ENCODE results near the gene HIRA.

Gene HIRA

GRCh38 chr22:19355413-19356157 lies 75.9 kb downstream of the HIRA start:
- H3K36me3 ChIP-seq (ENCODE audit: control insufficient read depth in 4 of 4, insufficient read depth in 4 of 4, low read length in 3 of 4) = peaks cover 18 to 95% (median 74%) of the 10 kb centered on the region in 4 experiments
- 97% methylated on average over 6 of the region's 7 CpGs for WGBS (ENCODE audit: insufficient coverage)
- POLR2A ChIA-PET = no interaction called here

DNA sequence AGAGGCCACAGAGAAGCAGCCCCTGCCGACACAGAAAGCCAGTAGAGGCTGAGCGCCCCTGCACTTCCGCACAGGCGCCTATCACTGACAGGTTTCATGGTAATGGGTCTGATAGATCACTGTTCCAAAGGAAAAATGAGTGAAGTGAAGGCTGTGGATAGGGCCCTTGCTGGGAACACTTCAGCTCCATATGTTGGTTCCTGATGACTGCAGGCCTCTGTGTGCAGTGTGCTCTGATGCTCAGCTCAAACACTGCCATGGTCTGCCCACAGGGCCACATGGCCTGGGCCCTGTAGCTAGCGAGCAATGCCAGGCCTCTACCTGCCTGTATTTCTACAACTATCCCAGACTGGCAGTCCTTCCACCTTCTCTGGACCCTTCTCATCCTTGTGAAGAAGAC lies 77.3 kb downstream of the HIRA start:
- peaks cover 21 to 94% (median 73%) of the 10 kb centered on the region in 4 experiments for H3K36me3 ChIP-seq (ENCODE audit: control insufficient read depth in 4 of 4, insufficient read depth in 4 of 4, low read length in 3 of 4)
- ChIA-PET POLR2A (no interaction called here), CTCF (interaction anchor here (1.7 kb wide), 1 partner anchor 11 kb away, joined by 6 read pairs; no protein-coding TSS in a partner anchor)
- WGBS (ENCODE audit: insufficient coverage) = 96% methylated on average over 5 of the region's 5 CpGs
- H3K27ac ChIP-seq (ENCODE audit: insufficient read depth in 1 of 2, low read depth in 1 of 2, low read length in 2 of 2, poor library complexity in 1 of 2, severe bottlenecking in 2 of 2) = no peak overlapping the region
- H3K4me3 ChIP-seq (ENCODE audit: control insufficient read depth in 1 of 7, extremely low read depth in 1 of 7, insufficient read depth in 4 of 7, low read depth in 2 of 7, low read length in 6 of 7) = no peak overlapping the region
- H3K9me3 ChIP-seq (ENCODE audit: control extremely low read depth in 1 of 5, control insufficient read depth in 4 of 5, insufficient read depth in 2 of 5, low read depth in 1 of 5, low read length in 4 of 5) = no peaks in the 10 kb centered on the region
- H3K4me1 ChIP-seq (ENCODE audit: control extremely low read depth in 1 of 4, control insufficient read depth in 4 of 4, insufficient read depth in 4 of 4, low read length in 3 of 4) = no peaks in the 10 kb centered on the region
- H3K27me3 ChIP-seq (replicated peaks in 2 of 5; ENCODE audit: control insufficient read depth in 4 of 5, insufficient read depth in 5 of 5, low read length in 4 of 5) = no peaks in the 10 kb centered on the region
- no peak for DNase-seq

More at GRCh38 chr22:19355413-19356157, 75.9 kb downstream of the HIRA start:
- no peak overlapping the region for H3K27ac ChIP-seq (ENCODE audit: insufficient read depth in 1 of 2, low read depth in 1 of 2, low read length in 2 of 2, poor library complexity in 1 of 2, severe bottlenecking in 2 of 2)
- no peaks in the 10 kb centered on the region for H3K9me3 ChIP-seq (ENCODE audit: control extremely low read depth in 1 of 5, control insufficient read depth in 4 of 5, insufficient read depth in 2 of 5, low read depth in 1 of 5, low read length in 4 of 5)
- DNase-seq = no peak
- H3K27me3 ChIP-seq (replicated peaks in 2 of 5; ENCODE audit: control insufficient read depth in 4 of 5, insufficient read depth in 5 of 5, low read length in 4 of 5) = no peaks in the 10 kb centered on the region
- no peak overlapping the region for H3K4me3 ChIP-seq (ENCODE audit: control insufficient read depth in 1 of 7, extremely low read depth in 1 of 7, insufficient read depth in 4 of 7, low read depth in 2 of 7, low read length in 6 of 7)
- CTCF ChIA-PET = no interaction called here
- no peaks in the 10 kb centered on the region for H3K4me1 ChIP-seq (ENCODE audit: control extremely low read depth in 1 of 4, control insufficient read depth in 4 of 4, insufficient read depth in 4 of 4, low read length in 3 of 4)

DNA sequence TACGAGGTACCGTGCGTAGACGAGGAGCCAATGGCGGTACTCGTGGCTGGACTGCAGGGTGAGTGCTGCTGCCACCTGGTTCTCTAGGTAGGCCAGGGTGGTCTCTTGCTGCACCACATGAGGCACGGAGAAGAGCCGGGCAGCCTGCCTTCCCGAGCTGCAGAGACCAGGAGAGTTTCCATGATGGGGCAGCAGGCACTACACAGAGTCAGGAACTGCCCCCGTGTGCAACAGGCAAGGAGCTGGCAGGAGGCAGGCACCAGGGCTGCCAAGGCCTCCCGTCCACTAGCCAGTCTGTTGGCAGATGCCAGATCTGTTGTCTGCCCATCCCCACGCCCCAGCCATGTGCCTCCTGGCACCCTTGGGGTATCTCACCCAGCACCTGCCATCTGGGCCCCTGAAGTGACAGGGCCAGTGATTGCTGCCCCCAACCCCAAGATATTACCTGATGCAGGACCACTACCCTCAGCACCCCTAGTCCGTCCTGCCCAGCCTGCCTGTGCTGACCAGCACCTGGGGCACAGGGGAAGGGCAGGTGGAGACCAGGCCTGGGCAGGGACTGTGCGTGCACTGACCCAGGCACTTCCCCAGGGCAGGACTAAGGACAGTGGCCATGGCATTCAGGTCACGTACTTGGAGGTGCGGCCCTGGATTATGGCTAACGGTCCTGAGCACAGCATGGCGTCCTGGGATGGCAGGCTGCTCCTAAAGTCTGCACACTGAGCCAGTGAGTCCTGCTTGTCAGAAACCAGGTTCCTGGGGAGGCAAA lies 78.0 kb downstream of the HIRA start:
- CTCF ChIA-PET = interaction anchor here (1.7 kb wide), 1 partner anchor 12 kb away, joined by 6 read pairs; no protein-coding TSS in a partner anchor
- DNase-seq = no peak
- H3K27ac ChIP-seq (ENCODE audit: insufficient read depth in 1 of 2, low read depth in 1 of 2, low read length in 2 of 2, poor library complexity in 1 of 2, severe bottlenecking in 2 of 2) = no peak overlapping the region
- H3K4me3 ChIP-seq (ENCODE audit: control insufficient read depth in 1 of 7, extremely low read depth in 1 of 7, insufficient read depth in 4 of 7, low read depth in 2 of 7, low read length in 6 of 7) = no peak overlapping the region
- H3K9me3 ChIP-seq (ENCODE audit: control extremely low read depth in 1 of 5, control insufficient read depth in 4 of 5, insufficient read depth in 2 of 5, low read depth in 1 of 5, low read length in 4 of 5) = no peaks in the 10 kb centered on the region
- H3K36me3 ChIP-seq (ENCODE audit: control insufficient read depth in 4 of 4, insufficient read depth in 4 of 4, low read length in 3 of 4) = peaks cover 18 to 88% (median 68%) of the 10 kb centered on the region in 4 experiments
- POLR2A ChIA-PET = no interaction called here
- H3K4me1 ChIP-seq (ENCODE audit: control extremely low read depth in 1 of 4, control insufficient read depth in 4 of 4, insufficient read depth in 4 of 4, low read length in 3 of 4) = no peaks in the 10 kb centered on the region
- WGBS (ENCODE audit: insufficient coverage) = 98% methylated on average over 17 of the region's 18 CpGs
- H3K27me3 ChIP-seq (replicated peaks in 2 of 5; ENCODE audit: control insufficient read depth in 4 of 5, insufficient read depth in 5 of 5, low read length in 4 of 5) = no peaks in the 10 kb centered on the region

DNA sequence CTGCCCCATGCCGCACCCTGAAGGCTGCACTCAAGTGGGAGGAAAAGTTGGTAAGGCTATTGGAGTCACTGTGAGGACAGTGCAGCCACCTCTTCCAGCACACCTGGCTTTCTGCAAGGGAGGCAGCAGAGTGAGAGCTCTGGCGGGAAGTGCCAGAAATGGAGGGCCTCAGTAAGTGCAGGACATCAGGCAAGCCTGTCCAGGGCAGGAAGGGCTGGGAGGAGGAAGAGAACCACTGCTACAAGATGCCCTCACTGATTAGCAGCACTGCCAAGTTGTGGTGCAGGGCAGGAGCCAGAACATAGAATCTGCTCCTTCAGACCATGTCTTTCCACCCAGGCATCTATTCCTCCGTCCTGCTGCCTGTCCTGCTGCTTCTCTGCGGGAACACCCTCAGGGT lies 78.8 kb downstream of the HIRA start:
- POLR2A ChIA-PET = no interaction called here
- H3K36me3 ChIP-seq (ENCODE audit: control insufficient read depth in 4 of 4, insufficient read depth in 4 of 4, low read length in 3 of 4) = peaks cover 18 to 83% (median 64%) of the 10 kb centered on the region in 4 experiments

GRCh38 chr22:19352217-19352616 lies 79.3 kb downstream of the HIRA start:
- CTCF ChIA-PET = no interaction called here
- H3K4me1 ChIP-seq (ENCODE audit: control extremely low read depth in 1 of 4, control insufficient read depth in 4 of 4, insufficient read depth in 4 of 4, low read length in 3 of 4) = no peaks in the 10 kb centered on the region
- 93% methylated on average over 3 of the region's 6 CpGs for WGBS (ENCODE audit: insufficient coverage)
- no peak for DNase-seq
- no peak overlapping the region for H3K27ac ChIP-seq (ENCODE audit: insufficient read depth in 1 of 2, low read depth in 1 of 2, low read length in 2 of 2, poor library complexity in 1 of 2, severe bottlenecking in 2 of 2)
- POLR2A ChIA-PET = no interaction called here
- H3K36me3 ChIP-seq (ENCODE audit: control insufficient read depth in 4 of 4, insufficient read depth in 4 of 4, low read length in 3 of 4) = peaks cover 18 to 81% (median 62%) of the 10 kb centered on the region in 4 experiments
- H3K9me3 ChIP-seq (ENCODE audit: control extremely low read depth in 1 of 5, control insufficient read depth in 4 of 5, insufficient read depth in 2 of 5, low read depth in 1 of 5, low read length in 4 of 5) = no peaks in the 10 kb centered on the region
- no peaks in the 10 kb centered on the region for H3K27me3 ChIP-seq (replicated peaks in 2 of 5; ENCODE audit: control insufficient read depth in 4 of 5, insufficient read depth in 5 of 5, low read length in 4 of 5)
- H3K4me3 ChIP-seq (ENCODE audit: control insufficient read depth in 1 of 7, extremely low read depth in 1 of 7, insufficient read depth in 4 of 7, low read depth in 2 of 7, low read length in 6 of 7) = no peak overlapping the region

More for the DNA sequence above, 78.8 kb downstream of the HIRA start:
- 100% methylated on average over 2 of the region's 4 CpGs for WGBS (ENCODE audit: insufficient coverage)
- CTCF ChIA-PET = no interaction called here
- Histone ChIP-seq H3K4me1 (ENCODE audit: control extremely low read depth in 1 of 4, control insufficient read depth in 4 of 4, insufficient read depth in 4 of 4, low read length in 3 of 4) (no peaks in the 10 kb centered on the region), H3K27ac (ENCODE audit: insufficient read depth in 1 of 2, low read depth in 1 of 2, low read length in 2 of 2, poor library complexity in 1 of 2, severe bottlenecking in 2 of 2) (no peak overlapping the region), H3K9me3 (ENCODE audit: control extremely low read depth in 1 of 5, control insufficient read depth in 4 of 5, insufficient read depth in 2 of 5, low read depth in 1 of 5, low read length in 4 of 5) (no peaks in the 10 kb centered on the region), H3K4me3 (ENCODE audit: control insufficient read depth in 1 of 7, extremely low read depth in 1 of 7, insufficient read depth in 4 of 7, low read depth in 2 of 7, low read length in 6 of 7) (no peak overlapping the region), H3K27me3 (replicated peaks in 2 of 5; ENCODE audit: control insufficient read depth in 4 of 5, insufficient read depth in 5 of 5, low read length in 4 of 5) (no peaks in the 10 kb centered on the region)
- DNase-seq = no peak

DNA sequence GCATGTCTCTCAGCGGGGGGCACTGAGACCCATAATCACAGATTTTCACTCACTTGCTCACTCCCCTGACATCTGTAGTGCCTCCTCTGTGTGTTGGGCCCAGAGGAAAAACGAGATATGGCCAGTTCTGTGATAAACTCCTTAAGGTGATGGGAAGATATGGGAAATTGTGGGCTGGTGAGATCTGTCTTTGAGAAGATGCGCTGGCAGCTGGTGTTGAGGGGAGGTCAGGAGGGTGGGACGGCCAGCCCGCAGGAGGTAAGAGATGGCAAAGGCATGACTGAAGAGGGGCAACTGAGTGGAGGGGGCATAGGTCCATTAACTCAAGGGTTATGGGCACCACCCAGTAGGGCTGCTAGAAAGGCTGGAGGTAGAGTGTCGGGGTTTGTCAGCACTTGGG lies 79.9 kb downstream of the HIRA start:
- no peaks in the 10 kb centered on the region for H3K27me3 ChIP-seq (replicated peaks in 2 of 5; ENCODE audit: control insufficient read depth in 4 of 5, insufficient read depth in 5 of 5, low read length in 4 of 5)
- H3K4me3 ChIP-seq (ENCODE audit: control insufficient read depth in 1 of 7, extremely low read depth in 1 of 7, insufficient read depth in 4 of 7, low read depth in 2 of 7, low read length in 6 of 7) = no peak overlapping the region
- CTCF ChIA-PET = no interaction called here
- DNase-seq = no peak
- POLR2A ChIA-PET = no interaction called here
- H3K27ac ChIP-seq (ENCODE audit: insufficient read depth in 1 of 2, low read depth in 1 of 2, low read length in 2 of 2, poor library complexity in 1 of 2, severe bottlenecking in 2 of 2) = no peak overlapping the region
- H3K9me3 ChIP-seq (ENCODE audit: control extremely low read depth in 1 of 5, control insufficient read depth in 4 of 5, insufficient read depth in 2 of 5, low read depth in 1 of 5, low read length in 4 of 5) = no peaks in the 10 kb centered on the region
- WGBS (ENCODE audit: insufficient coverage) = 90% methylated on average over 4 of the region's 6 CpGs
- peaks cover 21 to 80% (median 62%) of the 10 kb centered on the region in 4 experiments for H3K36me3 ChIP-seq (ENCODE audit: control insufficient read depth in 4 of 4, insufficient read depth in 4 of 4, low read length in 3 of 4)
- H3K4me1 ChIP-seq (ENCODE audit: control extremely low read depth in 1 of 4, control insufficient read depth in 4 of 4, insufficient read depth in 4 of 4, low read length in 3 of 4) = no peaks in the 10 kb centered on the region

DNA sequence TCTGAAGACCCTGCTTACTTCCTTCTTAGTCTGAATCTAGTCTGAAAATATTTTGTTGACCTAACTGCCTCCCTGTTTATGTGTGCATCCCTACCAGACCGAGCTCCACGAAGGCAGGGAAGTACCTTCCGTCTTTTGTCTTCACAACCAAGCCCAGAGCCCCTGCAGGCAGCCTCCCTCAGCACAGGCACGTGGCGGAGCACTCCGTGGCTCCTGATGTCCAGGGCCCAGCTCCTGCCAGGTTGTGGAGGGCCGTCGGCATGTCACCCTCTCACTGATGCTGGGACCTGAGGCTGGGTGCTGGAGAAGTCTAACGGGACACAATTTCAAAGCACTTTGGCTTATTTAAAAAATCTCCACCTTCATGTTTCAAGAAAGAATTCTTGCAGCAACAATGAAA lies 80.6 kb downstream of the HIRA start:
- 98% methylated on average over 8 of the region's 9 CpGs for WGBS (ENCODE audit: insufficient coverage)
- H3K36me3 ChIP-seq (ENCODE audit: control insufficient read depth in 4 of 4, insufficient read depth in 4 of 4, low read length in 3 of 4) = peaks cover 23 to 80% (median 62%) of the 10 kb centered on the region in 4 experiments
- no peaks in the 10 kb centered on the region for H3K9me3 ChIP-seq (ENCODE audit: control extremely low read depth in 1 of 5, control insufficient read depth in 4 of 5, insufficient read depth in 2 of 5, low read depth in 1 of 5, low read length in 4 of 5)
- H3K27ac ChIP-seq (ENCODE audit: insufficient read depth in 1 of 2, low read depth in 1 of 2, low read length in 2 of 2, poor library complexity in 1 of 2, severe bottlenecking in 2 of 2) = no peak overlapping the region
- H3K4me1 ChIP-seq (ENCODE audit: control extremely low read depth in 1 of 4, control insufficient read depth in 4 of 4, insufficient read depth in 4 of 4, low read length in 3 of 4) = no peaks in the 10 kb centered on the region
- no peak for DNase-seq
- H3K4me3 ChIP-seq (ENCODE audit: control insufficient read depth in 1 of 7, extremely low read depth in 1 of 7, insufficient read depth in 4 of 7, low read depth in 2 of 7, low read length in 6 of 7) = no peak overlapping the region
- H3K27me3 ChIP-seq (replicated peaks in 2 of 5; ENCODE audit: control insufficient read depth in 4 of 5, insufficient read depth in 5 of 5, low read length in 4 of 5) = no peaks in the 10 kb centered on the region
- CTCF ChIA-PET = no interaction called here
- POLR2A ChIA-PET = no interaction called here

All from common myeloid progenitor, CD34-positive (primary cell).